HG02870 (cell line): ENCODE results near the gene ATF7IP2.
"Not testable (repeated sequence)": the region's sequence is repeated elsewhere in the genome, so short reads cannot be mapped to it uniquely, and the experiment has no call there.

Source experiments
- ATAC-seq: cut with Tn5 transposase; IDR thresholded peaks from one replicate; pipeline ENCODE4 v1.9.1; 2021; ENCODE audit warnings: mild to moderate bottlenecking, moderate library complexity; ENCODE audit not compliant: unreplicated experiment

The ATF7IP2 gene

GRCh38 chr16:10505286-10505685 is 119.4 kb downstream of the ATF7IP2 start:
- not testable (repeated sequence) for ATAC-seq

GRCh38 chr16:10509534-10510025 is 123.7 kb downstream of the ATF7IP2 start:
- peak; percentile 50 for ATAC-seq

GRCh38 chr16:10510279-10510678 is 124.4 kb downstream of the ATF7IP2 start:
- no peak for ATAC-seq

DNA sequence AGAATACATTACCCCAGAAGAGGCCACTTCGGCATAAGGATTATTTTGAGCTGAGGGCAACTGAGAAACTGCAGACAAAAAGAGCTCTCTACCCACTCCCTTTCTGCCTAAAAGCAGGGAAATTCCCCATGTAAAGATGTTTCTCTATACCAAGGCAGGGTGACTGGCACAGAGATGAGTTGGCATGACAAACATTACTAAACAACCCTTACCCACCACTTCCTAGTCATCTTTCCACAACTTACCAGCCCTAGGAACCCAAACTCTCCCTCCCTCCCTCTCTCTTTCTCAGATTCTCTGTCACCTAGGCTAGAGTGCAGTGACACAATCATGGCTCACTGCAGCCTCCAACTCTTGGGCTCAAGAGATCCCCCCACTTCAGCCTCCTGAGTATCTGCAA is 126.0 kb downstream of the ATF7IP2 start:
- no peak for ATAC-seq

GRCh38 chr16:10514369-10515055 is 128.7 kb downstream of the ATF7IP2 start:
- ATAC-seq: no peak

GRCh38 chr16:10517868-10518267 is 132.0 kb downstream of the ATF7IP2 start:
- ATAC-seq: no peak

DNA sequence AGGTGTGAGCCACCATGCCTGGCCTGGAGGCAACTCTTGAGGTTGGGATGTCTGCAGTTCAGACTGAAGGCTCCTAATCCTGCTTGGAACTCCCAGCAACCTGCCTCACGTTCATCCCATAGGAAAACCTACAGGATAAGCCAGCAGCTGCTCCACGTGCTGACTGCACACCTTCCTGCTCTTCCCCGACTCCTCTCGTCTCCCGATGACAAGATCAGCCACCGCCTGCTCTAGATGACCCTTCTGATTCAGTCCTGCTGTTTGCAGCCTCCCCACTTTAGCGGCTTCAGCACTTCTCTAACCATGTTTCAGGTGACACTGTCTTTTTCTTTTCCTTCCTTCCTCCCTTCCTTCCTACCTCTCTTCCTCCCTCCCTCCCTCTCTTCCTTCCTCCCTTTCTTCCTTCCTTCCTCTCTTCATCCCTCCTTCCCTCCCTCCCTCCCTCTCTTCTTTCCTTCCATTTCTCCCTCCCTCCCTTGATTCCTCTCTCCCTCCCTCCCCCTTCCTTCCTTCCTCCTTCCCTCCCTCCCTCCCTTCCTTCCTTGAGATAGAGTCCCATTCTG is 132.7 kb downstream of the ATF7IP2 start:
- ATAC-seq: no peak

GRCh38 chr16:10519297-10519696 is 133.4 kb downstream of the ATF7IP2 start:
- ATAC-seq: no peak

- ATAC-seq: no peak
Observed at GRCh38 chr16:10519929-10520868, 134.3 kb downstream of the ATF7IP2 start.

GRCh38 chr16:10520869-10521578 is 135.2 kb downstream of the ATF7IP2 start:
- no peak for ATAC-seq

DNA sequence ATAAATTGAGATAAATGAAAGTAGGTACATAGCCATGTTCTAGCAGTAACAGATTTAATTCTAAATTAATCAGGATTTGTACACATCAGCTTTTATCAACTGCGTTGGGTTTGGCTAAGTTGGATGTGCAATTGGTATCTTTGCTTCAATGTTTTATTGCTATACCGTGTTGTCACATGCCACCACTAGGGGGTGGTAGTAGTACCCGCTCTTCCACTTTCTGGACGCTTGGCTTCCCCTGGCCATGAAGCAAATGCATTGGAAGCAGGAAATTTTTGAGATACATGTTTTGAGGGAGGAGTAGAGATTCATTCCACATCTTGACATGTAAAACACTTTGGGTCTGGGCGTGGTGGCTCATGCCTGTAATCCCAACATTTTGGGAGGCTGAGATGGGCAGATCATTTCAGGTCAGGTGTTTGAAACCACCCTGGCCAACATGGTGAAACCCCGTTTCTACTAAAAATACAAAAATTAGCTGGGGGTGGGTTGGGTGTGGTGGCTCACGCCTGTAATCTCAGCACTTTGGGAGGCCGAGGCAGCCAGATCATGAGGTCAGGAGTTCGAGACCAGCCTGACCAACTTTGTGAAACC is 135.9 kb downstream of the ATF7IP2 start:
- ATAC-seq: no peak

GRCh38 chr16:10522966-10523365 is 137.1 kb downstream of the ATF7IP2 start:
- ATAC-seq: no peak

DNA sequence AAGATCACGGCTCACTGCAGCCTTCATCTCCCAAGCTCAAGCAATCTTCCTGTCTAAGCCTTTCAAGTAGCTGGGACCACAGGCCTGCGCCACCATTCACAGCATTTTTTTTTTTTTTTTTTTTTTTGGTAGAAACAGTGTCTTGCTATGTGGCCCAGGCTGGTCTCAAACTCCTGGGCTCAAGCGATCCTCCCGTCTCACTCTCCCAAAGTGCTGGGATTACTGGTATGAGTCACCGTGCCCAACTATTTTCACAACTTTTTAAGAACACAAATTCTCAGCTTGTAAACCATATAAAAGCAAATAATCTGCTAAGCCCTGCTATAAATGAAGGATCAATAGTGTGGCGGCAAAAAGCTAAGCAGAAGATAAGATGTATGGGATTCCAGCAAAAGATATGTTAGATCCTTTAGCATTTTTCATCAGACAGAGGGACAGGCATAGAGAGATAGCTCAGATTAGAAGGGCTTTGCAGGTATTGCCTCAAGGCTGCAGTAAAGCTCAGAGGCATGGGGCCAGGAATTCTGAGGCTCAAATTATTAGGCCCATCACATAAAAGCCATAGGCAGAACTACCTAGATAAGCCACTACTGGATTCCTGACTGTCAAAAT is 139.5 kb downstream of the ATF7IP2 start:
- no peak for ATAC-seq

- ATAC-seq: no peak
Observed at GRCh38 chr16:10526962-10527361, 141.1 kb downstream of the ATF7IP2 start.

- no peak for ATAC-seq
Observed at GRCh38 chr16:10528635-10529034, 142.8 kb downstream of the ATF7IP2 start.

- no peak for ATAC-seq
Observed at GRCh38 chr16:10529895-10530669, 144.2 kb downstream of the ATF7IP2 start.

- ATAC-seq: no peak
Observed at GRCh38 chr16:10530685-10531084, 144.8 kb downstream of the ATF7IP2 start.

DNA sequence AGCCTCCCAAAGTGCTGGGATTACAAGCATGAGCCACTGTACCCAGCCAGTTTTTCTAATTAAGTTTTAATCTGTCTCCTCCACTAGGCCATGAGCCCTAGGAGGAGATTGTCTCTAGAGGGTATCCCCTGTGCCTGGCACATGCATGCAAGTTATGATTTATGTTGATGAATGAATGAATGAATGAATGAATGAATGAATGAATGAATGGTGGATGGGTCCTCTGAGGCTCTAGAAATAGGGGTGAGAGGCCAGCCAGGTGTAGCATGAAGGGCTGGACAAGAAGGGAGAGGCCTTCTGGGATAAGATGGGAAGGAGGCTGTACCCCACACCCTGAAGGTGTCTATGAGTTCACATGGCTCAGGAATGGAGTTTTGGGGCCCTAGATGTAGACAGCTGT is 145.7 kb downstream of the ATF7IP2 start:
- ATAC-seq: no peak
